GM12878 (cell line): Measurements from ENCODE around the gene FLT4.

ENCODE experiments used
- CHD2 ChIP-seq: IDR thresholded peaks from 2 replicates; pipeline ENCODE4 v1.6.1; 2011; ENCODE audit warnings: low read depth, low read length, improper control_type of control experiment, borderline replicate concordance
- CTCF ChIP-seq, 3 experiments: IDR thresholded peaks in 2 of 3; conservative IDR thresholded peaks in 1 of 3; 2 replicates each; pipeline ENCODE4 v1.5.1; 2011; ENCODE audit warnings: low read depth in 3 of 3, low read length in 3 of 3, mild to moderate bottlenecking in 3 of 3, control low read depth in 2 of 3, moderate library complexity in 2 of 3, inconsistent platforms in 1 of 3, mixed read lengths in 1 of 3; ENCODE audit not compliant: control insufficient read depth in 2 of 3, insufficient read depth in 1 of 3; ENCODE audit errors: extremely low read depth in 1 of 3
- NFYA ChIP-seq: IDR thresholded peaks from 2 replicates; pipeline ENCODE4 v1.6.1; 2011; ENCODE audit warnings: low read depth, mild to moderate bottlenecking, low read length, improper control_type of control experiment, borderline replicate concordance
- RB1 ChIP-seq: fragments of 450-650 bp; formaldehyde crosslinking; IDR thresholded peaks from 2 replicates; pipeline ENCODE4 v1.6.1; 2017; ENCODE audit warnings: mild to moderate bottlenecking, borderline replicate concordance

GRCh38 chr5:180688330-180689070, 39.1 kb upstream of the FLT4 start:
- TF ChIP-seq CHD2 (no peak), NFYA (no peak), RB1 (no peak), CTCF (IDR thresholded peaks at IDR 0.05 in 2 of 3, conservative IDR thresholded peaks at IDR 0.05 in 1 of 3; ENCODE audit: control insufficient read depth in 2 of 3, extremely low read depth in 1 of 3, insufficient read depth in 1 of 3, low read depth in 3 of 3, low read length in 3 of 3) (no peak)
